Measurements from ENCODE around the gene ADAM15. TPM values are rescaled to one million over a fixed set of nuclear protein-coding genes. Genes with fewer than 3 reads are reported as not detected.

Gene ADAM15
- polyA plus RNA-seq, 3 donors = 44.5 to 202 (median 74.3) TPM

- 44% methylated on average over 4 of the region's 4 CpGs for WGBS (ENCODE audit: insufficient coverage)
- H3K4me3 ChIP-seq (replicated peaks in 1 of 3; ENCODE audit: low read depth in 2 of 3, low read length in 3 of 3) = no peak overlapping the region
- Mint-ChIP-seq H3K27ac (peak overlapping the region in 2 of 7 donors; percentile 70 to 78), H3K4me3 (no peak overlapping the region), H3K4me1 (peaks cover 42% of the 10 kb centered on the region), H3K9me3 (peaks cover 0 to 2% (median 0%) of the 10 kb centered on the region in 7 donors), H3K27me3 (ENCODE audit: low read depth in 3 of 3) (peaks cover 0 to 9% (median 5%) of the 10 kb centered on the region in 3 donors), H3K36me3 (peaks cover 13 to 20% of the 10 kb centered on the region in 2 donors)
- H2AFZ ChIP-seq (ENCODE audit: insufficient read depth, low read depth, low read length, poor library complexity, severe bottlenecking) = no peak overlapping the region
- H3K27ac ChIP-seq (ENCODE audit: low read depth in 1 of 2, low read length in 2 of 2) = peak overlapping the region in 1 of 2 donors; percentile 20
- no peaks in the 10 kb centered on the region for H3K9me3 ChIP-seq (replicated peaks in 1 of 2; ENCODE audit: control insufficient read depth in 1 of 2, insufficient read depth in 1 of 2, low read length in 2 of 2)
- H3K36me3 ChIP-seq (replicated peaks in 1 of 2; ENCODE audit: control insufficient read depth in 1 of 2, insufficient read depth in 2 of 2, low read length in 2 of 2) = peaks cover 11 to 13% of the 10 kb centered on the region in 2 donors
- peaks cover 40% of the 10 kb centered on the region for H4K20me1 ChIP-seq (ENCODE audit: insufficient read depth, low read length)
- H3K27me3 ChIP-seq (ENCODE audit: control insufficient read depth in 2 of 2, insufficient read depth in 2 of 2, low read length in 2 of 2) = no peaks in the 10 kb centered on the region
- DNase-seq = no peak
- H3K4me1 ChIP-seq (ENCODE audit: control insufficient read depth in 1 of 2, insufficient read depth in 2 of 2, low read length in 2 of 2) = peaks cover 11 to 19% of the 10 kb centered on the region in 2 donors
- H3K79me2 ChIP-seq (ENCODE audit: insufficient read depth, low read length) = peaks cover 2% of the 10 kb centered on the region
- intact Hi-C loops (cut with micrococcal nuclease) = no loop called here
- no peak for TF ChIP-seq CTCF (IDR thresholded peaks at IDR 0.05)
- no peak overlapping the region for H3K4me2 ChIP-seq (replicated peaks; ENCODE audit: extremely low read depth, low read length, poor library complexity, severe bottlenecking)
- H3K9ac ChIP-seq (ENCODE audit: insufficient read depth, low read length, poor library complexity, severe bottlenecking) = no peak overlapping the region
Measured at GRCh38 chr1:155022927-155023236, 28.2 kb upstream of the ADAM15 start.

DNA sequence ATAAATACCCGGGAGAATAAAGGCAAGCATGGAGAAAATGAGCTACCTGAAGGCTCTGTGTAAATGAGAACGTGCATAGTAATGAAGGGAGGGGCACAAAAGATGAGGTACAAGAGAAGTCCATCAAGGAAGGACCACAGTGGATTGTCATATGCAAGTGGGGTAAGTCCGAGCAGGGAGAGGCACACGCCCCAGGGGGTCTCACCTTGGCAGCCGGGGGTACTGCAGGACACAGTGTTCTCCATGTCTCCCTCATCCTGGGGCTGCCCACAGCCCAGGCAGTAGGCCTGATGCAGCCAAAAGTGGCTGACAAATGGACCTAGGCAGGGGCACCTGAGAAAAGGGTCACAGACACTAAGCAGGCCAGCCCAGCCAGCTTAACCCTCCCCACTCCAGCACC is 27.5 kb upstream of the ADAM15 start:
- H3K9me3 Mint-ChIP-seq = peaks cover 0 to 2% (median 0%) of the 10 kb centered on the region in 7 donors
- Histone ChIP-seq H3K79me2 (ENCODE audit: insufficient read depth, low read length) (no peaks in the 10 kb centered on the region), H3K4me3 (replicated peaks in 1 of 3; ENCODE audit: low read depth in 2 of 3, low read length in 3 of 3) (no peak overlapping the region), H3K9ac (ENCODE audit: insufficient read depth, low read length, poor library complexity, severe bottlenecking) (no peak overlapping the region), H3K36me3 (replicated peaks in 1 of 2; ENCODE audit: control insufficient read depth in 1 of 2, insufficient read depth in 2 of 2, low read length in 2 of 2) (peaks cover 9% of the 10 kb centered on the region in 2 donors), H3K27me3 (ENCODE audit: control insufficient read depth in 2 of 2, insufficient read depth in 2 of 2, low read length in 2 of 2) (no peaks in the 10 kb centered on the region), H3K9me3 (replicated peaks in 1 of 2; ENCODE audit: control insufficient read depth in 1 of 2, insufficient read depth in 1 of 2, low read length in 2 of 2) (no peaks in the 10 kb centered on the region), H3K4me1 (ENCODE audit: control insufficient read depth in 1 of 2, insufficient read depth in 2 of 2, low read length in 2 of 2) (peaks cover 13 to 19% of the 10 kb centered on the region in 2 donors), H2AFZ (ENCODE audit: insufficient read depth, low read depth, low read length, poor library complexity, severe bottlenecking) (no peak overlapping the region), H3K4me2 (replicated peaks; ENCODE audit: extremely low read depth, low read length, poor library complexity, severe bottlenecking) (no peak overlapping the region), H4K20me1 (ENCODE audit: insufficient read depth, low read length) (peaks cover 33% of the 10 kb centered on the region), H3K27ac (ENCODE audit: low read depth in 1 of 2, low read length in 2 of 2) (no peak overlapping the region)
- peaks cover 12 to 15% of the 10 kb centered on the region in 2 donors for H3K36me3 Mint-ChIP-seq
- no peak for TF ChIP-seq CTCF (IDR thresholded peaks at IDR 0.05)
- intact Hi-C loops (cut with micrococcal nuclease) = no loop called here
- no peak overlapping the region for H3K4me3 Mint-ChIP-seq
- H3K27ac Mint-ChIP-seq = no peak overlapping the region
- peaks cover 0 to 9% (median 5%) of the 10 kb centered on the region in 3 donors for H3K27me3 Mint-ChIP-seq (ENCODE audit: low read depth in 3 of 3)
- 93% methylated on average over 4 of the region's 5 CpGs for WGBS (ENCODE audit: insufficient coverage)
- peaks cover 44% of the 10 kb centered on the region for H3K4me1 Mint-ChIP-seq
- no peak for DNase-seq

Measured in CD14-positive monocyte (primary cell).